Ramos (cell line): ENCODE results near the gene CD82.
"Not testable (repeated sequence)": the region's sequence is repeated elsewhere in the genome, so short reads cannot be mapped to it uniquely, and the experiment has no call there.

Experiments
- in situ Hi-C: fragments of 300-500 bp; cut with MboI; formaldehyde crosslinking; loops from one replicate; pipeline ENCODE4 v1.14.3; 2022; ENCODE audit warnings: low sequenced_read_pairs; ENCODE audit not compliant: unreplicated experiment

Gene CD82

GRCh38 chr11:44556735-44557409 lies 8.6 kb upstream of the CD82 start:
- in situ Hi-C loops: no loop called here

GRCh38 chr11:44557464-44557863 lies 8.0 kb upstream of the CD82 start:
- in situ Hi-C loops: no loop called here

GRCh38 chr11:44559207-44559939 lies 6.1 kb upstream of the CD82 start:
- in situ Hi-C loops: no loop called here

GRCh38 chr11:44559940-44560300 lies 5.5 kb upstream of the CD82 start:
- in situ Hi-C loops: not testable (repeated sequence)

- in situ Hi-C loops: no loop called here
These were observed 4.1 kb upstream of the CD82 start for GRCh38 chr11:44561275-44561805.

GRCh38 chr11:44561964-44562734 lies 3.3 kb upstream of the CD82 start:
- in situ Hi-C loops: no loop called here

GRCh38 chr11:44562845-44563460 lies 2.5 kb upstream of the CD82 start:
- in situ Hi-C loops: no loop called here

- in situ Hi-C loops: no loop called here
These were observed 1.8 kb upstream of the CD82 start for GRCh38 chr11:44563711-44564110.

- in situ Hi-C loops: no loop called here
These were observed 1.3 kb upstream of the CD82 start for GRCh38 chr11:44564166-44564565.

GRCh38 chr11:44564670-44565210 lies 723 bp upstream of the CD82 start:
- in situ Hi-C loops: loop anchor here (5.0 kb wide), 1 partner anchor 38 kb away; no protein-coding TSS in a partner anchor

GRCh38 chr11:44565953-44566949 lies 788 bp downstream of the CD82 start:
- in situ Hi-C loops: loop anchor here (5.0 kb wide), 1 partner anchor 36 kb away; no protein-coding TSS in a partner anchor

- in situ Hi-C loops: loop anchor here (5.0 kb wide), 1 partner anchor 35 kb away; no protein-coding TSS in a partner anchor
These were observed 1.8 kb downstream of the CD82 start for GRCh38 chr11:44566952-44567875.

- in situ Hi-C loops: loop anchor here (5.0 kb wide), 1 partner anchor 34 kb away; no protein-coding TSS in a partner anchor
These were observed 2.4 kb downstream of the CD82 start for GRCh38 chr11:44567876-44568256.

- in situ Hi-C loops: loop anchor here (5.0 kb wide), 1 partner anchor 34 kb away; no protein-coding TSS in a partner anchor
These were observed 2.8 kb downstream of the CD82 start for GRCh38 chr11:44568331-44568657.

- in situ Hi-C loops: loop anchor here (5.0 kb wide), 1 partner anchor 33 kb away; no protein-coding TSS in a partner anchor
These were observed 3.4 kb downstream of the CD82 start for GRCh38 chr11:44568658-44569473.

GRCh38 chr11:44570411-44571155 lies 5.1 kb downstream of the CD82 start:
- in situ Hi-C loops: no loop called here
